Endothelial cell of umbilical vein (primary cell): ENCODE results near the gene COL23A1. TPM values are rescaled to one million over a fixed set of nuclear protein-coding genes. Genes with fewer than 3 reads are reported as not detected.

Experiments
- BruUV-seq: library from RNA; stranded (reverse); fragments of 400-500 nt; replicated peaks from 2 replicates; lab custom pipeline; 2021; lab: Mats Ljungman, UMichigan
- CTCF ChIA-PET: fragments of 300-600, 350-600 bp; sonication (Branson Sonifier 250); formaldehyde crosslinking; loops from one replicate; lab custom pipeline; 2021; ENCODE audit warnings: antibody characterized with exemption, inconsistent platforms; lab: Charles Lee
- POLR2A ChIA-PET: fragments of 300-600, 350-600 bp; sonication (Branson Sonifier 250); formaldehyde crosslinking; loops from one replicate; lab custom pipeline; 2021; ENCODE audit warnings: antibody characterized with exemption, inconsistent platforms; lab: Charles Lee
- DNase-seq: peaks from one replicate; pipeline ENCODE4 v3.0.0-alpha.2; 2011; ENCODE audit warnings: low read depth, low spot score
- FAIRE-seq: peaks from 2 replicates; lab custom pipeline; 2011; peaks lifted over from hg19 to GRCh38; lab: Jason Lieb, UNC
- H2AFZ ChIP-seq: 2 replicates; pipeline ENCODE4 v1.6.0; 2012; ENCODE audit warnings: low read depth, low read length, control low read depth, inconsistent platforms
- H3K27ac ChIP-seq: 2 replicates; pipeline ENCODE4 v1.5.1; 2011; ENCODE audit warnings: low read depth, mild to moderate bottlenecking, control low read depth, low read length, moderate library complexity; ENCODE audit not compliant: insufficient read depth
- H3K27me3 ChIP-seq, 2 experiments: 2 replicates each; pipeline versions ENCODE4 v1.6.0 to v1.6.1; 2011; ENCODE audit warnings: low read length in 2 of 2, mixed read lengths in 1 of 2; ENCODE audit not compliant: control insufficient read depth in 2 of 2, insufficient read depth in 2 of 2
- H3K36me3 ChIP-seq, 2 experiments: 2 replicates in 1 of 2; 3 replicates in 1 of 2; pipeline ENCODE4 v1.5.1; 2011; ENCODE audit warnings: low read length in 2 of 2, mild to moderate bottlenecking in 1 of 2, moderate library complexity in 1 of 2; ENCODE audit not compliant: control insufficient read depth in 2 of 2, insufficient read depth in 2 of 2; ENCODE audit errors: extremely low read depth in 1 of 2
- H3K4me1 ChIP-seq: 3 replicates; pipeline ENCODE4 v1.5.1; 2011; ENCODE audit warnings: mild to moderate bottlenecking, low read length; ENCODE audit not compliant: control insufficient read depth, insufficient read depth; ENCODE audit errors: extremely low read depth
- H3K4me2 ChIP-seq: 2 replicates; pipeline ENCODE4 v1.6.1; 2011; ENCODE audit warnings: low read length, control low read depth, mixed read lengths; ENCODE audit not compliant: insufficient read depth
- H3K4me3 ChIP-seq, 3 experiments: fragments of 200-600 bp in 1 of 3; sonication (generic), shearing (Covaris generic) in 1 of 3; replicated peaks in 1 of 3; 2 replicates each; pipeline ENCODE4 v1.5.1; 2011 to 2016; ENCODE audit warnings: control low read depth in 3 of 3, low read length in 3 of 3, mild to moderate bottlenecking in 2 of 3, inconsistent platforms in 1 of 3, low read depth in 1 of 3, moderate library complexity in 1 of 3; ENCODE audit not compliant: insufficient read depth in 1 of 3
- H3K79me2 ChIP-seq: 2 replicates; pipeline ENCODE4 v1.6.0; 2012; ENCODE audit warnings: low read length, inconsistent platforms; ENCODE audit not compliant: control insufficient read depth, insufficient read depth
- H3K9ac ChIP-seq: replicated peaks from 2 replicates; pipeline ENCODE3; 2011; ENCODE audit warnings: low read length, control low read depth; ENCODE audit not compliant: insufficient read depth; ENCODE audit errors: extremely low read depth
- H3K9me1 ChIP-seq: replicated peaks from 3 replicates; pipeline ENCODE4 v1.6.0; 2011; ENCODE audit warnings: mild to moderate bottlenecking, low read length; ENCODE audit not compliant: control insufficient read depth, insufficient read depth; ENCODE audit errors: extremely low read depth
- H3K9me3 ChIP-seq: replicated peaks from 2 replicates; pipeline ENCODE4 v1.5.1; 2012; ENCODE audit warnings: low read length, inconsistent platforms; ENCODE audit not compliant: control insufficient read depth, insufficient read depth
- H4K20me1 ChIP-seq: replicated peaks from 2 replicates; pipeline ENCODE3; 2011; ENCODE audit warnings: mild to moderate bottlenecking, low read length; ENCODE audit not compliant: control insufficient read depth, insufficient read depth; ENCODE audit errors: extremely low read depth
- EZH2 ChIP-seq: IDR thresholded peaks from 2 replicates; pipeline ENCODE4 v1.6.1; 2012; ENCODE audit warnings: borderline replicate concordance, low read depth, mild to moderate bottlenecking, moderate library complexity, low read length, inconsistent platforms; ENCODE audit not compliant: severe bottlenecking
- FOS ChIP-seq: IDR thresholded peaks from 2 replicates; pipeline ENCODE4 v1.6.1; 2011; ENCODE audit warnings: mild to moderate bottlenecking, low read length, moderate library complexity, borderline replicate concordance; ENCODE audit not compliant: insufficient read depth
- GATA2 ChIP-seq: IDR thresholded peaks from 2 replicates; pipeline ENCODE4 v1.7.0; 2011; ENCODE audit warnings: low read depth, mild to moderate bottlenecking, moderate library complexity, mixed read lengths, low read length; ENCODE audit not compliant: insufficient read length, insufficient read depth
- JUN ChIP-seq: IDR thresholded peaks from 2 replicates; pipeline ENCODE4 v1.6.1; 2011; ENCODE audit warnings: borderline replicate concordance, low read depth; ENCODE audit not compliant: insufficient read length, insufficient read depth
- MYC ChIP-seq: IDR thresholded peaks from one replicate; pipeline ENCODE4 v1.6.1; 2011; ENCODE audit warnings: mild to moderate bottlenecking, low read depth, low read length
- POLR2A ChIP-seq: IDR thresholded peaks from 2 replicates; pipeline ENCODE4 v1.6.1; 2012; ENCODE audit warnings: low read depth, mild to moderate bottlenecking, control low read depth, low read length
- POLR2AphosphoS5 ChIP-seq: IDR thresholded peaks from 2 replicates; pipeline ENCODE4 v1.6.1; 2012; ENCODE audit warnings: low read depth, mild to moderate bottlenecking, control low read depth, low read length, moderate library complexity; ENCODE audit not compliant: insufficient read depth
- dilution Hi-C: fragments of 300-500 bp; cut with MboI; formaldehyde crosslinking; loops from one replicate; pipeline ENCODE4 v1.15.0; 2019; ENCODE audit warnings: low sequenced_read_pairs; ENCODE audit not compliant: extremely low pct_ligation_motif_present
- intact Hi-C: fragments of 100-400 bp; cut with micrococcal nuclease; formaldehyde crosslinking; loops from one replicate; pipeline ENCODE4 v1.10.0; 2022
- polyA plus RNA-seq, 4 experiments: library from polyadenylated mRNA; depleted of rRNA in 3 of 4; stranded (reverse) in 3 of 4; unstranded in 1 of 4; fragments of >200 nt; gene quantifications; 2 replicates each; pipeline versions ENCODE4 v1.2.1 to v1.2.3, GENCODE V29; 2011 to 2012; ENCODE audit warnings: missing spikeins in 1 of 4
- total RNA-seq: library from RNA; stranded (reverse); gene quantifications from 2 replicates; pipeline ENCODE4 v1.2.3, GENCODE V29; 2021
- TF ChIP-seq, protein P1 (sequence below), 2 donors: IDR thresholded peaks; 1 replicate in 1 of 2; 2 replicates in 1 of 2; pipeline ENCODE4 v1.5.1; 2011; ENCODE audit warnings: low read length in 2 of 2, mild to moderate bottlenecking in 2 of 2, moderate library complexity in 2 of 2, control low read depth in 1 of 2, inconsistent platforms in 1 of 2, low read depth in 1 of 2; ENCODE audit not compliant: insufficient read depth in 1 of 2; ENCODE audit errors: extremely low read depth in 1 of 2
- TF ChIP-seq, protein P2 (sequence below): IDR thresholded peaks from 2 replicates; pipeline ENCODE4 v1.6.1; 2011; ENCODE audit not compliant: insufficient read depth, insufficient read length

The COL23A1 gene
- total and polyA plus RNA-seq, 2 donors (not counting 3 experiments of a cell fraction or from before 2014, with no cell fraction given), result not detected

DNA sequence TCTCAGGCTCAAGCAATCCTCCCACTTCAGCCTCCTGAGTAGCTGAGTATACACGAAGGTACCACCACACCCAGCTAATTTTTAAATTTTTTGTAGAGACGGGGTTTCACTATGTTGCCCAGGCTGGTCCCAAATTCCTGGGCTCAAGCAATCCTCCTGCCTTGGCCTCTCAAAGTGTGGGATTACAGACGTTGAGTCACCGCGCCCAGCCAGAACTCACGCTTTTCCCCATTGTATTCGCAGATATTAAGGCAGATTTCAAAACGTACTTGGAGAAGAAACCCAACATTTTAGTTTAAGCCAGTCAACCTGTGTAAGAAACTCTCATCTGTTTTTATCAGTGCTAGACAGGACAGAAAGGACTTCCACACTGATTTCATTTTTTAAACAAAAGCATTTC, 26.6 kb downstream of the COL23A1 start:
- Histone ChIP-seq H3K36me3 (no peaks in the 10 kb centered on the region), H3K9me1 (no peaks in the 10 kb centered on the region), H3K9me3 (no peaks in the 10 kb centered on the region), H3K4me3 (no peak overlapping the region), H2AFZ (no peak overlapping the region), H4K20me1 (no peaks in the 10 kb centered on the region), H3K9ac (no peak overlapping the region), H3K27me3 (peaks cover 0 to 4% of the 10 kb centered on the region in 2 experiments), H3K27ac (no peak overlapping the region), H3K4me2 (no peak overlapping the region), H3K79me2 (no peaks in the 10 kb centered on the region), H3K4me1 (no peaks in the 10 kb centered on the region)
- BruUV-seq, result no TSS peak
- no peak for DNase-seq
- intact Hi-C loops (no loop called here), dilution Hi-C loops (no loop called here)
- ChIA-PET POLR2A (no interaction called here), CTCF (no interaction called here)
- FAIRE-seq, result no peak
- TF ChIP-seq MYC, result no peak
- TF ChIP-seq, protein P1, sequence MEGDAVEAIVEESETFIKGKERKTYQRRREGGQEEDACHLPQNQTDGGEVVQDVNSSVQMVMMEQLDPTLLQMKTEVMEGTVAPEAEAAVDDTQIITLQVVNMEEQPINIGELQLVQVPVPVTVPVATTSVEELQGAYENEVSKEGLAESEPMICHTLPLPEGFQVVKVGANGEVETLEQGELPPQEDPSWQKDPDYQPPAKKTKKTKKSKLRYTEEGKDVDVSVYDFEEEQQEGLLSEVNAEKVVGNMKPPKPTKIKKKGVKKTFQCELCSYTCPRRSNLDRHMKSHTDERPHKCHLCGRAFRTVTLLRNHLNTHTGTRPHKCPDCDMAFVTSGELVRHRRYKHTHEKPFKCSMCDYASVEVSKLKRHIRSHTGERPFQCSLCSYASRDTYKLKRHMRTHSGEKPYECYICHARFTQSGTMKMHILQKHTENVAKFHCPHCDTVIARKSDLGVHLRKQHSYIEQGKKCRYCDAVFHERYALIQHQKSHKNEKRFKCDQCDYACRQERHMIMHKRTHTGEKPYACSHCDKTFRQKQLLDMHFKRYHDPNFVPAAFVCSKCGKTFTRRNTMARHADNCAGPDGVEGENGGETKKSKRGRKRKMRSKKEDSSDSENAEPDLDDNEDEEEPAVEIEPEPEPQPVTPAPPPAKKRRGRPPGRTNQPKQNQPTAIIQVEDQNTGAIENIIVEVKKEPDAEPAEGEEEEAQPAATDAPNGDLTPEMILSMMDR (IDR thresholded peaks at IDR 0.05; ENCODE audit: extremely low read depth in 1 of 2, insufficient read depth in 1 of 2, low read depth in 1 of 2, low read length in 2 of 2), result no peak
- no peak for TF ChIP-seq FOS
- no peak for TF ChIP-seq JUN
- TF ChIP-seq POLR2AphosphoS5, result no peak
- TF ChIP-seq, protein P2, sequence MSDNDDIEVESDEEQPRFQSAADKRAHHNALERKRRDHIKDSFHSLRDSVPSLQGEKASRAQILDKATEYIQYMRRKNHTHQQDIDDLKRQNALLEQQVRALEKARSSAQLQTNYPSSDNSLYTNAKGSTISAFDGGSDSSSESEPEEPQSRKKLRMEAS, result no peak
- TF ChIP-seq POLR2A, result no peak
- no peak for TF ChIP-seq GATA2
- no peak for TF ChIP-seq EZH2
